CD14-positive monocyte (primary cell): ENCODE data around the gene BCORL1. TPM values are rescaled to one million over a fixed set of nuclear protein-coding genes. Genes with fewer than 3 reads are reported as not detected.

ENCODE experiments used
- DNase-seq, 3 donors: peaks; one replicate each; pipeline ENCODE4 v3.0.0-alpha.2; 2011 to 2022
- H2AFZ ChIP-seq: 2 replicates; pipeline ENCODE4 v1.6.0; 2012; ENCODE audit warnings: mild to moderate bottlenecking, low read depth, low read length, inconsistent platforms; ENCODE audit not compliant: insufficient read depth, poor library complexity, severe bottlenecking
- H3K27ac ChIP-seq, 2 donors: 1 replicate in 1 of 2; 2 replicates in 1 of 2; pipeline ENCODE4 v1.5.1; 2012 to 2013; ENCODE audit warnings: low read length in 2 of 2, control low read depth in 1 of 2, inconsistent platforms in 1 of 2, low read depth in 1 of 2, mild to moderate bottlenecking in 1 of 2
- H3K27me3 ChIP-seq, 2 donors: one replicate each; pipeline versions ENCODE4 v1.6.0 to v1.6.1; 2011 to 2013; ENCODE audit warnings: low read length in 2 of 2; ENCODE audit not compliant: control insufficient read depth in 2 of 2, insufficient read depth in 2 of 2
- H3K36me3 ChIP-seq, 2 donors: replicated peaks in 1 of 2; 1 replicate in 1 of 2; 2 replicates in 1 of 2; pipeline versions ENCODE4 v1.5.1 to v1.6.1; 2012 to 2013; ENCODE audit warnings: low read length in 2 of 2, control low read depth in 1 of 2, inconsistent platforms in 1 of 2, mild to moderate bottlenecking in 1 of 2; ENCODE audit not compliant: insufficient read depth in 2 of 2, control insufficient read depth in 1 of 2
- H3K4me1 ChIP-seq, 2 donors: 1 replicate in 1 of 2; 2 replicates in 1 of 2; pipeline versions ENCODE4 v1.5.1 to v1.6.1; 2012 to 2013; ENCODE audit warnings: low read length in 2 of 2, control low read depth in 1 of 2, inconsistent platforms in 1 of 2, mild to moderate bottlenecking in 1 of 2, moderate library complexity in 1 of 2; ENCODE audit not compliant: insufficient read depth in 2 of 2, control insufficient read depth in 1 of 2
- H3K4me2 ChIP-seq: replicated peaks from 2 replicates; pipeline ENCODE3; 2012; ENCODE audit warnings: low read length, moderate library complexity, mild to moderate bottlenecking; ENCODE audit not compliant: poor library complexity, severe bottlenecking; ENCODE audit errors: extremely low read depth
- H3K4me3 ChIP-seq, 3 experiments: fragments of 200-600 bp in 1 of 3; sonication (generic) in 1 of 3; replicated peaks in 1 of 3; 1 replicate in 2 of 3; 2 replicates in 1 of 3; pipeline ENCODE4 v1.5.1; 2011 to 2013; ENCODE audit warnings: low read length in 3 of 3, mild to moderate bottlenecking in 3 of 3, control low read depth in 2 of 3, low read depth in 2 of 3, inconsistent platforms in 1 of 3, moderate library complexity in 1 of 3
- H3K79me2 ChIP-seq: 2 replicates; pipeline ENCODE4 v1.6.0; 2012; ENCODE audit warnings: mild to moderate bottlenecking, control low read depth, inconsistent platforms, low read length, moderate library complexity; ENCODE audit not compliant: insufficient read depth
- H3K9ac ChIP-seq: 2 replicates; pipeline ENCODE4 v1.6.0; 2017; ENCODE audit warnings: low read length, mild to moderate bottlenecking; ENCODE audit not compliant: insufficient read depth, poor library complexity, severe bottlenecking
- H3K9me3 ChIP-seq, 2 donors: replicated peaks in 1 of 2; 1 replicate in 1 of 2; 2 replicates in 1 of 2; pipeline versions ENCODE4 v1.5.1 to v1.6.1; 2012 to 2013; ENCODE audit warnings: low read length in 2 of 2, control low read depth in 1 of 2; ENCODE audit not compliant: control insufficient read depth in 1 of 2, insufficient read depth in 1 of 2
- H4K20me1 ChIP-seq: 2 replicates; pipeline ENCODE4 v1.6.0; 2012; ENCODE audit warnings: mild to moderate bottlenecking, low read length, control low read depth, moderate library complexity; ENCODE audit not compliant: insufficient read depth
- H3K27ac Mint-ChIP-seq, 7 donors: one replicate each; pipeline ENCODE4 v1.8.0; 2020; ENCODE audit warnings: mild to moderate bottlenecking in 7 of 7, mixed read lengths in 7 of 7, moderate library complexity in 6 of 7, inconsistent platforms in 2 of 7
- H3K27me3 Mint-ChIP-seq, 3 donors: one replicate each; pipeline ENCODE4 v1.8.0; 2021 to 2022; ENCODE audit warnings: low read depth in 3 of 3, mild to moderate bottlenecking in 3 of 3, mixed read lengths in 3 of 3, moderate library complexity in 3 of 3, inconsistent platforms in 1 of 3
- H3K36me3 Mint-ChIP-seq, 2 donors: one replicate each; pipeline ENCODE4 v1.8.0; 2020; ENCODE audit warnings: mixed read lengths in 2 of 2, inconsistent platforms in 1 of 2, mild to moderate bottlenecking in 1 of 2
- H3K4me1 Mint-ChIP-seq: one replicate; pipeline ENCODE4 v1.8.0; 2020; ENCODE audit warnings: mild to moderate bottlenecking, mixed read lengths
- H3K4me3 Mint-ChIP-seq, 2 donors: one replicate each; pipeline ENCODE4 v1.8.0; 2020; ENCODE audit warnings: mild to moderate bottlenecking in 2 of 2, mixed read lengths in 2 of 2, moderate library complexity in 1 of 2
- H3K9me3 Mint-ChIP-seq, 7 donors: one replicate each; pipeline ENCODE4 v1.8.0; 2020 to 2022; ENCODE audit warnings: mixed read lengths in 7 of 7, mild to moderate bottlenecking in 6 of 7, moderate library complexity in 6 of 7, inconsistent platforms in 2 of 7
- WGBS: methylation state at CpG from one replicate; pipeline ENCODE4 v1.1.5; 2013; ENCODE audit warnings: missing lambda C conversion rate; ENCODE audit not compliant: insufficient coverage; 5-methylcytosine and 5-hydroxymethylcytosine counted together
- intact Hi-C, 2 donors: fragments of 100-400 bp; cut with micrococcal nuclease; formaldehyde crosslinking; loops; one replicate each; pipeline versions ENCODE4 v1.15.0 to v1.15.1; 2023
- polyA plus RNA-seq, 3 donors: library from polyadenylated mRNA; depleted of rRNA in 1 of 3; unstranded in 2 of 3; stranded (reverse) in 1 of 3; fragments of 300-500 nt in 2 of 3; fragments of >200 nt in 1 of 3; fragmentation: Illumina TruSeq in 2 of 3; gene quantifications; 1 replicate in 2 of 3; 2 replicates in 1 of 3; pipeline ENCODE4 v1.2.3, GENCODE V29; 2012 to 2021
- TF ChIP-seq, protein P1 (sequence below): fragments of 200-600 bp; IDR thresholded peaks from one replicate; pipeline ENCODE4 v1.8.0; 2022; ENCODE audit warnings: antibody characterized with exemption, mild to moderate bottlenecking

Gene BCORL1
- polyA plus RNA-seq, 3 donors: 0.69 to 2.4 (median 0.72) TPM

GRCh38 chrX:130009658-130010223 is 27.3 kb downstream of the BCORL1 start:
- intact Hi-C loops: no loop called here
- Histone ChIP-seq H3K27ac (no peak overlapping the region), H3K4me3 (no peak overlapping the region), H4K20me1 (no peaks in the 10 kb centered on the region), H3K9ac (no peak overlapping the region), H3K4me1 (no peaks in the 10 kb centered on the region), H3K4me2 (no peak overlapping the region), H2AFZ (no peak overlapping the region), H3K79me2 (no peaks in the 10 kb centered on the region), H3K27me3 (no peaks in the 10 kb centered on the region), H3K36me3 (peaks cover 36 to 52% of the 10 kb centered on the region in 2 donors), H3K9me3 (no peaks in the 10 kb centered on the region)
- 100% methylated on average over 2 of the region's 10 CpGs for WGBS
- Mint-ChIP-seq H3K4me3 (no peak overlapping the region), H3K4me1 (no peaks in the 10 kb centered on the region), H3K9me3 (peaks cover 0 to 4% (median 0%) of the 10 kb centered on the region in 7 donors), H3K27me3 (no peaks in the 10 kb centered on the region), H3K27ac (peak overlapping the region in 1 of 7 donors; percentile 20), H3K36me3 (peaks cover 44 to 67% of the 10 kb centered on the region in 2 donors)
- DNase-seq: no peak
- TF ChIP-seq, protein P1, sequence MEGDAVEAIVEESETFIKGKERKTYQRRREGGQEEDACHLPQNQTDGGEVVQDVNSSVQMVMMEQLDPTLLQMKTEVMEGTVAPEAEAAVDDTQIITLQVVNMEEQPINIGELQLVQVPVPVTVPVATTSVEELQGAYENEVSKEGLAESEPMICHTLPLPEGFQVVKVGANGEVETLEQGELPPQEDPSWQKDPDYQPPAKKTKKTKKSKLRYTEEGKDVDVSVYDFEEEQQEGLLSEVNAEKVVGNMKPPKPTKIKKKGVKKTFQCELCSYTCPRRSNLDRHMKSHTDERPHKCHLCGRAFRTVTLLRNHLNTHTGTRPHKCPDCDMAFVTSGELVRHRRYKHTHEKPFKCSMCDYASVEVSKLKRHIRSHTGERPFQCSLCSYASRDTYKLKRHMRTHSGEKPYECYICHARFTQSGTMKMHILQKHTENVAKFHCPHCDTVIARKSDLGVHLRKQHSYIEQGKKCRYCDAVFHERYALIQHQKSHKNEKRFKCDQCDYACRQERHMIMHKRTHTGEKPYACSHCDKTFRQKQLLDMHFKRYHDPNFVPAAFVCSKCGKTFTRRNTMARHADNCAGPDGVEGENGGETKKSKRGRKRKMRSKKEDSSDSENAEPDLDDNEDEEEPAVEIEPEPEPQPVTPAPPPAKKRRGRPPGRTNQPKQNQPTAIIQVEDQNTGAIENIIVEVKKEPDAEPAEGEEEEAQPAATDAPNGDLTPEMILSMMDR: no peak

GRCh38 chrX:130012683-130013082 is 30.2 kb downstream of the BCORL1 start:
- no peak for DNase-seq
- H3K9me3 Mint-ChIP-seq: peaks cover 0 to 4% (median 0%) of the 10 kb centered on the region in 7 donors
- H3K4me1 Mint-ChIP-seq: no peaks in the 10 kb centered on the region
- Histone ChIP-seq H2AFZ (no peak overlapping the region), H3K4me2 (no peak overlapping the region), H3K27ac (no peak overlapping the region), H3K9ac (no peak overlapping the region), H3K79me2 (no peaks in the 10 kb centered on the region), H3K27me3 (no peaks in the 10 kb centered on the region), H3K4me3 (no peak overlapping the region), H3K9me3 (no peaks in the 10 kb centered on the region), H4K20me1 (no peaks in the 10 kb centered on the region), H3K36me3 (peaks cover 37 to 67% of the 10 kb centered on the region in 2 donors), H3K4me1 (no peaks in the 10 kb centered on the region)
- H3K4me3 Mint-ChIP-seq: no peak overlapping the region
- peaks cover 0 to 2% (median 0%) of the 10 kb centered on the region in 3 donors for H3K27me3 Mint-ChIP-seq
- intact Hi-C loops: no loop called here
- no peak overlapping the region for H3K27ac Mint-ChIP-seq
- TF ChIP-seq, protein P1: no peak
- WGBS: 95% methylated on average over 10 of the region's 10 CpGs
- H3K36me3 Mint-ChIP-seq: peaks cover 47 to 67% of the 10 kb centered on the region in 2 donors
